Right lobe of liver (tissue), 6 donors: Measurements from ENCODE around the gene COL24A1. TPM values are rescaled to one million over a fixed set of nuclear protein-coding genes. Genes with fewer than 3 reads are reported as not detected.

ENCODE experiments used
- ATAC-seq, 4 donors: fragments of 200-7000 bp; cut with Tn5 transposase; one replicate each; pipeline ENCODE4 v1.9.1; 2020; ENCODE audit warnings: mild to moderate bottlenecking in 4 of 4, moderate library complexity in 4 of 4
- DNase-seq, 3 donors: peaks; one replicate each; pipeline ENCODE4 v3.0.0-alpha.2; 2020
- H3K27ac ChIP-seq, 3 donors: fragments of 200-600 bp; one replicate each; pipeline ENCODE4 v1.8.0; 2022
- H3K27me3 ChIP-seq, 2 donors: fragments of 200-600 bp; one replicate each; pipeline ENCODE4 v1.8.0; 2022
- H3K36me3 ChIP-seq, 4 donors: fragments of 200-600 bp; sonication (generic) in 1 of 4; one replicate each; pipeline versions ENCODE4 v1.5.1 to v1.8.0; 2017 to 2022; ENCODE audit warnings: control low read depth in 1 of 4
- H3K4me1 ChIP-seq, 4 donors: fragments of 200-600 bp; sonication (generic) in 1 of 4; one replicate each; pipeline versions ENCODE4 v1.5.1 to v1.8.0; 2017 to 2022; ENCODE audit warnings: control low read depth in 1 of 4
- H3K4me3 ChIP-seq, 3 donors: fragments of 200-600 bp; one replicate each; pipeline ENCODE4 v1.8.0; 2022
- H3K9me3 ChIP-seq, 4 donors: fragments of 200-600 bp; sonication (generic) in 1 of 4; one replicate each; pipeline versions ENCODE4 v1.5.1 to v1.8.0; 2017 to 2022; ENCODE audit warnings: control low read depth in 1 of 4
- CTCF ChIP-seq, 4 donors: fragments of 200-600 bp in 3 of 4; fragments of 450-650 bp in 1 of 4; IDR thresholded peaks; one replicate each; pipeline versions ENCODE4 v1.5.1 to v1.8.0; 2016 to 2022; ENCODE audit warnings: antibody characterized with exemption in 4 of 4, mild to moderate bottlenecking in 2 of 4
- POLR2A ChIP-seq: fragments of 450-650 bp; IDR thresholded peaks from one replicate; pipeline ENCODE4 v1.6.1; 2017; ENCODE audit warnings: antibody characterized with exemption, mild to moderate bottlenecking
- WGBS: methylation state at CpG from one replicate; pipeline ENCODE4 v1.1.6; 2018; ENCODE audit warnings: low coverage, low lambda C conversion rate; ENCODE audit not compliant: insufficient coverage; ENCODE audit errors: missing lambda C conversion rate; 5-methylcytosine and 5-hydroxymethylcytosine counted together
- intact Hi-C, 2 donors: fragments of 100-400 bp; cut with DNase I; formaldehyde crosslinking; loops; one replicate each; pipeline versions ENCODE4 v1.11.2 to v1.14.1; 2022
- total RNA-seq, 6 experiments: library from RNA; depleted of rRNA in 2 of 6; stranded (reverse); fragments of >200 nt in 2 of 6; fragmentation: NEBNext Ultra II Directional in 3 of 6; extraction: Animal tissue kit (Norgen Biotek cat#: 25700) in 3 of 6; gene quantifications; one replicate each; pipeline versions ENCODE4 v1.1.0 to v1.2.4, GENCODE V29; 2016 to 2023
- donor health status: DM: no; HTN: yes; CAD: no.
- donor health status: DM: no; HTN: no; CAD: no.
- donor health status: DM: no; HTN: no; CAD: no.
- donor health status: DM: no; HTN: yes; CAD: no.
- donor health status: DM: no; HTN: yes; CAD: no.

COL24A1 gene
- total RNA-seq, 6 experiments from 2014 or later, result 0.05 to 0.07 TPM; not detected in 4

- Histone ChIP-seq H3K4me3 (no peak overlapping the region), H3K36me3 (no peaks in the 10 kb centered on the region), H3K9me3 (no peaks in the 10 kb centered on the region), H3K4me1 (peaks cover 0 to 12% (median 0%) of the 10 kb centered on the region in 4 donors), H3K27me3 (no peaks in the 10 kb centered on the region), H3K27ac (no peak overlapping the region)
- WGBS, result 36% methylated on average over 1 of the region's 1 CpG
- ATAC-seq (no peak), DNase-seq (no peak)
- TF ChIP-seq POLR2A (no peak), CTCF (IDR thresholded peaks at IDR 0.05) (no peak)
- intact Hi-C loops, result no loop called here
These were observed 3.7 kb downstream of the COL24A1 start for GRCh38 chr1:86152887-86153286.

DNA sequence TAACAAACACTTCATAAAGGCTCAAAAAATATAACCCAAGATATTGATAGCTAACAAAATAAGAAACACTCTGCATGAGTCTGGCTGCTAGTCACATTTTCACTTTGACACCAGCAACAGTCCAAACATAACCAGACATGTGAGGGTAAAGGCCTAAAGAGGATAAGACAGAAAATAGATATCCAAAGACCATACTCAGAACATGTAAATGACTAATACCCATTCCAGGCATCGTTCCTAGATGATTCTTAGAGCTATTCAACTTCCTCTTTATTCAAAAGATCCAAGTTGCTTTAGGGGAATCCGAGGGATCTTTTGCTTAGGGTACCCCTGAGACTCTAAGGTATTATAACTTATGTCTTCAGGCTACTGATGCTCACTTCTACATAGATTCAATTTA lies 5.1 kb downstream of the COL24A1 start:
- TF ChIP-seq CTCF (IDR thresholded peaks at IDR 0.05) (no peak), POLR2A (no peak)
- 21% methylated on average over 2 of the region's 2 CpGs for WGBS
- no peaks in the 10 kb centered on the region for H3K27me3 ChIP-seq
- H3K4me1 ChIP-seq, result peaks cover 0 to 12% (median 0%) of the 10 kb centered on the region in 4 donors
- intact Hi-C loops, result no loop called here
- no peak overlapping the region for H3K4me3 ChIP-seq
- no peaks in the 10 kb centered on the region for H3K9me3 ChIP-seq
- ATAC-seq (no peak), DNase-seq (no peak)
- no peaks in the 10 kb centered on the region for H3K36me3 ChIP-seq
- H3K27ac ChIP-seq, result no peak overlapping the region

DNA sequence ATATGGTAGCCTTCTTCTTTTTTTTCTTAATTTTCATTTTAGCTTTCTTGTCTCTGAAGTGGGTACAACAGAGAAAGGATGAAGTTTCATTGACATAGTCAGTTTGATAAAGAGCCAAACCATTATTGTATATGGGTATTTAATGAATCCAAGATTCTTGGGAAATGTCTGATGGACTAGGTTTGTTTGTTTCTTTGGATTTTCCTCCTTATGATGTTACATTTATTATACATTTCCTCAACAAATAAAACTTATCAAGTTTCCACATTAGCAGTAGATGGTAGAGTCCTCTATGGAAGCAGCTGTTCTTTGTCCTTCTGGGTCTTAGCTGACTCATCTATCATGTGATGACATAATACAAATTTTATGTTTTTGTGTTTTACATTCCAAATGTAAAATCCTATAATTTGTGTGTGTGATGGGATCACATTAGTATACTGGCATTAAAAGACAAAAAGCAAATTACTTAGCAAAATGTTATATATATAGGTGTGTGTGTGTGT lies 6.0 kb downstream of the COL24A1 start:
- no peak for TF ChIP-seq POLR2A
- TF ChIP-seq CTCF (IDR thresholded peaks at IDR 0.05), result no peak
- no peaks in the 10 kb centered on the region for H3K36me3 ChIP-seq
- no peaks in the 10 kb centered on the region for H3K27me3 ChIP-seq
- H3K9me3 ChIP-seq, result no peaks in the 10 kb centered on the region
- ATAC-seq, result no peak
- H3K27ac ChIP-seq, result no peak overlapping the region
- intact Hi-C loops, result no loop called here
- DNase-seq, result no peak
- peaks cover 0 to 6% (median 0%) of the 10 kb centered on the region in 4 donors for H3K4me1 ChIP-seq
- H3K4me3 ChIP-seq, result no peak overlapping the region

GRCh38 chr1:86149591-86149990 lies 7.0 kb downstream of the COL24A1 start:
- Histone ChIP-seq H3K36me3 (no peaks in the 10 kb centered on the region), H3K27ac (no peak overlapping the region), H3K9me3 (no peaks in the 10 kb centered on the region), H3K4me1 (no peaks in the 10 kb centered on the region), H3K27me3 (no peaks in the 10 kb centered on the region), H3K4me3 (no peak overlapping the region)
- 80% methylated on average over 1 of the region's 1 CpG for WGBS
- intact Hi-C loops, result no loop called here
- DNase-seq (no peak), ATAC-seq (no peak)
- TF ChIP-seq CTCF (IDR thresholded peaks at IDR 0.05), result no peak
- no peak for TF ChIP-seq POLR2A

- WGBS, result 26% methylated on average over 2 of the region's 2 CpGs
- no peak for DNase-seq
These were observed 8.8 kb downstream of the COL24A1 start for GRCh38 chr1:86147755-86148154.

More at GRCh38 chr1:86147755-86148154, 8.8 kb downstream of the COL24A1 start:
- ATAC-seq, result no peak
- H3K4me1 ChIP-seq, result no peaks in the 10 kb centered on the region
- no peak overlapping the region for H3K4me3 ChIP-seq
- no peaks in the 10 kb centered on the region for H3K36me3 ChIP-seq
- no peaks in the 10 kb centered on the region for H3K9me3 ChIP-seq
- no peak for TF ChIP-seq POLR2A
- TF ChIP-seq CTCF (IDR thresholded peaks at IDR 0.05), result no peak
- H3K27me3 ChIP-seq, result no peaks in the 10 kb centered on the region
- intact Hi-C loops, result no loop called here
- H3K27ac ChIP-seq, result no peak overlapping the region
